HepG2 (cell line): ENCODE results near the gene ANKRD37. TPM values are rescaled to one million over a fixed set of nuclear protein-coding genes. Genes with fewer than 3 reads are reported as not detected.

Experiments used
- BORCS8-MEF2B ChIP-seq: sonication (generic); formaldehyde crosslinking; IDR thresholded peaks from 2 replicates; pipeline ENCODE4 v1.8.0; 2022; ENCODE audit warnings: mild to moderate bottlenecking, missing genetic modification reagents
- CEBPB ChIP-seq: IDR thresholded peaks from 2 replicates; pipeline ENCODE4 v1.6.1; 2011; ENCODE audit warnings: low read depth, low read length, improper control_type of control experiment, borderline replicate concordance
- DNMT3B ChIP-seq: conservative IDR thresholded peaks from 2 replicates; pipeline ENCODE4 v1.6.1; 2016; ENCODE audit warnings: missing biosample characterization, control low read depth
- E2F2 ChIP-seq: sonication (generic); formaldehyde crosslinking; IDR thresholded peaks from 2 replicates; pipeline ENCODE4 v1.4.0; 2020; ENCODE audit warnings: missing genetic modification reagents, borderline replicate concordance
- GTF2F1 ChIP-seq: fragments of 150-350 bp; IDR thresholded peaks from 2 replicates; pipeline ENCODE4 v1.6.1; 2014; ENCODE audit warnings: low read length
- HNF1A ChIP-seq, 2 experiments: sonication (generic) in 1 of 2; formaldehyde crosslinking in 1 of 2; IDR thresholded peaks; 2 replicates each; pipeline versions ENCODE4 v1.4.0 to v1.6.1; 2016 to 2020; ENCODE audit warnings: borderline replicate concordance in 1 of 2, low read depth in 1 of 2, mild to moderate bottlenecking in 1 of 2, missing genetic modification reagents in 1 of 2
- HOXA5 ChIP-seq: sonication (generic); formaldehyde crosslinking; IDR thresholded peaks from 2 replicates; pipeline ENCODE4 v1.4.0; 2020; ENCODE audit warnings: missing genetic modification reagents
- MAFG ChIP-seq: sonication (generic); formaldehyde crosslinking; IDR thresholded peaks from 2 replicates; pipeline ENCODE4 v1.5.1; 2020; ENCODE audit warnings: mild to moderate bottlenecking, missing genetic modification reagents
- MBD4 ChIP-seq: IDR thresholded peaks from 2 replicates; pipeline ENCODE4 v1.6.1; 2012; ENCODE audit warnings: low read length, inconsistent platforms, borderline replicate concordance
- NCOR1 ChIP-seq: fragments of 200-600 bp; sonication (generic); IDR thresholded peaks from 2 replicates; pipeline ENCODE4 v1.7.0; 2017; ENCODE audit warnings: antibody characterized with exemption, low read length, borderline replicate concordance
- PRDM4 ChIP-seq: sonication (generic); formaldehyde crosslinking; IDR thresholded peaks from 2 replicates; pipeline ENCODE4 v1.9.0; 2021; ENCODE audit warnings: missing genetic modification reagents, borderline replicate concordance
- TFAP4 ChIP-seq: sonication (generic); IDR thresholded peaks from 2 replicates; pipeline ENCODE4 v1.6.1; 2016; ENCODE audit warnings: low read depth, borderline replicate concordance
- TRIM22 ChIP-seq: fragments of 450-650 bp; IDR thresholded peaks from 2 replicates; pipeline ENCODE4 v1.6.1; 2017
- ZNF251 ChIP-seq: sonication (generic); formaldehyde crosslinking; IDR thresholded peaks from 2 replicates; pipeline ENCODE4 v1.9.0; 2021; ENCODE audit warnings: mild to moderate bottlenecking, missing genetic modification reagents
- ZNF382 ChIP-seq: sonication (generic); formaldehyde crosslinking; IDR thresholded peaks from 2 replicates; pipeline ENCODE4 v1.5.0; 2020; ENCODE audit warnings: missing genetic modification reagents, mild to moderate bottlenecking, borderline replicate concordance
- polyA plus RNA-seq, 8 experiments: library from polyadenylated mRNA; depleted of rRNA in 3 of 8; stranded (reverse) in 7 of 8; unstranded in 1 of 8; fragments of >200 nt; fragmentation: Illumina TruSeq in 4 of 8; extraction: Trizol in 4 of 8; gene quantifications; 2 replicates each; pipeline versions ENCODE4 v1.2.1 to v1.2.3, GENCODE V29; 2011 to 2016; ENCODE audit warnings: low read depth in 4 of 8, missing spikeins in 1 of 8, mixed read lengths in 1 of 8; ENCODE audit not compliant: insufficient read depth in 1 of 8
- total RNA-seq, 5 experiments: library from RNA; depleted of rRNA; stranded (reverse); fragments of >200 nt; fragmentation: Illumina TruSeq; extraction: Trizol; gene quantifications; 2 replicates each; pipeline ENCODE4 v1.2.3, GENCODE V29; 2016; ENCODE audit warnings: low read depth in 1 of 5
- TF ChIP-seq, protein P1 (sequence below): sonication (generic); formaldehyde crosslinking; IDR thresholded peaks from 2 replicates; pipeline ENCODE4 v1.4.0; 2020; ENCODE audit warnings: missing genetic modification reagents
- TF ChIP-seq, protein P2 (sequence below): conservative IDR thresholded peaks from 2 replicates; pipeline ENCODE4 v1.6.1; 2018; ENCODE audit warnings: missing genetic modification reagents

The ANKRD37 gene
- total and polyA plus RNA-seq, 2 of the 13 experiments (the other 11 are each of a cell fraction or from before 2014, with no cell fraction given) = 2.2 to 51.4 TPM

GRCh38 chr4:185380320-185380719 lies 16.3 kb upstream of the ANKRD37 start (continued):
- peak; percentile 94 for TF ChIP-seq CEBPB
- no peak for TF ChIP-seq HOXA5 (CRISPR knock-in tag)
- TF ChIP-seq TFAP4 = no peak
- no peak for TF ChIP-seq ZNF382 (CRISPR knock-in tag)
- no peak for TF ChIP-seq ZNF251 (CRISPR knock-in tag)
- TF ChIP-seq, protein P1, sequence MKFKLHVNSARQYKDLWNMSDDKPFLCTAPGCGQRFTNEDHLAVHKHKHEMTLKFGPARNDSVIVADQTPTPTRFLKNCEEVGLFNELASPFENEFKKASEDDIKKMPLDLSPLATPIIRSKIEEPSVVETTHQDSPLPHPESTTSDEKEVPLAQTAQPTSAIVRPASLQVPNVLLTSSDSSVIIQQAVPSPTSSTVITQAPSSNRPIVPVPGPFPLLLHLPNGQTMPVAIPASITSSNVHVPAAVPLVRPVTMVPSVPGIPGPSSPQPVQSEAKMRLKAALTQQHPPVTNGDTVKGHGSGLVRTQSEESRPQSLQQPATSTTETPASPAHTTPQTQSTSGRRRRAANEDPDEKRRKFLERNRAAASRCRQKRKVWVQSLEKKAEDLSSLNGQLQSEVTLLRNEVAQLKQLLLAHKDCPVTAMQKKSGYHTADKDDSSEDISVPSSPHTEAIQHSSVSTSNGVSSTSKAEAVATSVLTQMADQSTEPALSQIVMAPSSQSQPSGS = 0 out of 2 replicates have a peak, but pooled peaks have one; percentile 41
- no peak for TF ChIP-seq HNF1A (IDR thresholded peaks at IDR 0.05; ENCODE audit: low read depth)
- TF ChIP-seq HNF1A (CRISPR knock-in tag; IDR thresholded peaks at IDR 0.05; ENCODE audit: borderline replicate concordance) = no peak
- TF ChIP-seq BORCS8-MEF2B (CRISPR knock-in tag) = no peak
- TF ChIP-seq MBD4 = no peak
- no peak for TF ChIP-seq DNMT3B (CRISPR knock-in tag)
- TF ChIP-seq GTF2F1 = no peak
- no peak for TF ChIP-seq PRDM4 (CRISPR knock-in tag)
- TF ChIP-seq E2F2 (CRISPR knock-in tag) = no peak
- TF ChIP-seq NCOR1 = no peak
- TF ChIP-seq, protein P2, sequence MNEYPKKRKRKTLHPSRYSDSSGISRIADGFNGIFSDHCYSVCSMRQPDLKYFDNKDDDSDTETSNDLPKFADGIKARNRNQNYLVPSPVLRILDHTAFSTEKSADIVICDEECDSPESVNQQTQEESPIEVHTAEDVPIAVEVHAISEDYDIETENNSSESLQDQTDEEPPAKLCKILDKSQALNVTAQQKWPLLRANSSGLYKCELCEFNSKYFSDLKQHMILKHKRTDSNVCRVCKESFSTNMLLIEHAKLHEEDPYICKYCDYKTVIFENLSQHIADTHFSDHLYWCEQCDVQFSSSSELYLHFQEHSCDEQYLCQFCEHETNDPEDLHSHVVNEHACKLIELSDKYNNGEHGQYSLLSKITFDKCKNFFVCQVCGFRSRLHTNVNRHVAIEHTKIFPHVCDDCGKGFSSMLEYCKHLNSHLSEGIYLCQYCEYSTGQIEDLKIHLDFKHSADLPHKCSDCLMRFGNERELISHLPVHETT (CRISPR knock-in tag) = no peak
- no peak for TF ChIP-seq MAFG (CRISPR knock-in tag)
- TF ChIP-seq TRIM22 = no peak
